ENCODE data around the gene EPN2.

- TF ChIP-seq, protein P1, sequence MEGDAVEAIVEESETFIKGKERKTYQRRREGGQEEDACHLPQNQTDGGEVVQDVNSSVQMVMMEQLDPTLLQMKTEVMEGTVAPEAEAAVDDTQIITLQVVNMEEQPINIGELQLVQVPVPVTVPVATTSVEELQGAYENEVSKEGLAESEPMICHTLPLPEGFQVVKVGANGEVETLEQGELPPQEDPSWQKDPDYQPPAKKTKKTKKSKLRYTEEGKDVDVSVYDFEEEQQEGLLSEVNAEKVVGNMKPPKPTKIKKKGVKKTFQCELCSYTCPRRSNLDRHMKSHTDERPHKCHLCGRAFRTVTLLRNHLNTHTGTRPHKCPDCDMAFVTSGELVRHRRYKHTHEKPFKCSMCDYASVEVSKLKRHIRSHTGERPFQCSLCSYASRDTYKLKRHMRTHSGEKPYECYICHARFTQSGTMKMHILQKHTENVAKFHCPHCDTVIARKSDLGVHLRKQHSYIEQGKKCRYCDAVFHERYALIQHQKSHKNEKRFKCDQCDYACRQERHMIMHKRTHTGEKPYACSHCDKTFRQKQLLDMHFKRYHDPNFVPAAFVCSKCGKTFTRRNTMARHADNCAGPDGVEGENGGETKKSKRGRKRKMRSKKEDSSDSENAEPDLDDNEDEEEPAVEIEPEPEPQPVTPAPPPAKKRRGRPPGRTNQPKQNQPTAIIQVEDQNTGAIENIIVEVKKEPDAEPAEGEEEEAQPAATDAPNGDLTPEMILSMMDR (IDR thresholded peaks at IDR 0.05): no peak
- no peak for TF ChIP-seq POLR2A (IDR thresholded peaks at IDR 0.05)
Observed at GRCh38 chr17:19238167-19238505, 970 bp downstream of the EPN2 start.

All from uterus (tissue), 2 donors.